ENCODE data around the gene RPLP2.

DNA sequence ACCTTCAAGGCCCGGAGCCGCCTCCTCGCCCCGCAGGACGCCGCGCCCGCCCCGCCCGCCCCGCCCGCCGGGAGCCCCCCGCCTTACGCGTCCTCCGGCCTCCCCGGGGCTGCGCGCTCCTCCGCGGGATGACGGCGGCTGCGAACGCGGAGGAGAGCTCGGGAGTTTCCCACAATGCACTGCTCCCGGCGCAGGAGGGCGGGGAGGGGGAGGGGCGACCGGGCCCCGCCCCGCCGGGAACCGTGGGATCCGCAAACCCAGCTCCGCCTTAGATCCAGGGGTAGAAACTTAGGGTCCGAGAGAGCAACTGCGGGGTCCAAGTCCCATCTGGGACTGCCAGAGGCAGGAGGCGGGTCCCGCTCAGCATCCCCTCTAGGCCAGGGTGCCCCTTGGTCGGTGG lies 19.8 kb upstream of the RPLP2 start, which contains the start of gene CEND1:
- TF ChIP-seq, protein P1, sequence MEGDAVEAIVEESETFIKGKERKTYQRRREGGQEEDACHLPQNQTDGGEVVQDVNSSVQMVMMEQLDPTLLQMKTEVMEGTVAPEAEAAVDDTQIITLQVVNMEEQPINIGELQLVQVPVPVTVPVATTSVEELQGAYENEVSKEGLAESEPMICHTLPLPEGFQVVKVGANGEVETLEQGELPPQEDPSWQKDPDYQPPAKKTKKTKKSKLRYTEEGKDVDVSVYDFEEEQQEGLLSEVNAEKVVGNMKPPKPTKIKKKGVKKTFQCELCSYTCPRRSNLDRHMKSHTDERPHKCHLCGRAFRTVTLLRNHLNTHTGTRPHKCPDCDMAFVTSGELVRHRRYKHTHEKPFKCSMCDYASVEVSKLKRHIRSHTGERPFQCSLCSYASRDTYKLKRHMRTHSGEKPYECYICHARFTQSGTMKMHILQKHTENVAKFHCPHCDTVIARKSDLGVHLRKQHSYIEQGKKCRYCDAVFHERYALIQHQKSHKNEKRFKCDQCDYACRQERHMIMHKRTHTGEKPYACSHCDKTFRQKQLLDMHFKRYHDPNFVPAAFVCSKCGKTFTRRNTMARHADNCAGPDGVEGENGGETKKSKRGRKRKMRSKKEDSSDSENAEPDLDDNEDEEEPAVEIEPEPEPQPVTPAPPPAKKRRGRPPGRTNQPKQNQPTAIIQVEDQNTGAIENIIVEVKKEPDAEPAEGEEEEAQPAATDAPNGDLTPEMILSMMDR (IDR thresholded peaks at IDR 0.05) = no peak
- TF ChIP-seq ZNF396 (CRISPR knock-in tag; IDR thresholded peaks at IDR 0.05; ENCODE audit: borderline replicate concordance) (no peak), CREM (CRISPR knock-in tag; IDR thresholded peaks at IDR 0.05) (no peak)
